ENCODE measurements around the gene CHSY1.

Gene CHSY1

DNA sequence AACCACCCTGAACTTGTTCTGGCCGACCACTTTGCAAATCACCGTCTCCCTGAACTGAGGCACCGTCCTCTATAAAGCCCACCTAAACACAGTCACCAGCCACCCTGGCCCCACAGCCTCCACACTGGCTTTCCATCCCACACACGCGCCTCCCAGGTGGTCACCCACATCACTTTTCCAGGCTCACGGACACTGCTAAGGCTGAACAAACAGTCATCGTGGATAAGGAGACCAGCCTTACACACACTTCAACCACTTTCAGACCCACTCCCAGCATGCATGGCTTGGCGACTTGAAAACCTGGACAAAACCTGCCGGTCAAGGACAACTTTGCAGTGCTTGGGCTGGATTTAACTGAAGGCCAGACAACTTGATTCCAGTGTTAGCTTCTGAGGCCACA, 8.4 kb downstream of the CHSY1 start:
- TF ChIP-seq, protein P1, sequence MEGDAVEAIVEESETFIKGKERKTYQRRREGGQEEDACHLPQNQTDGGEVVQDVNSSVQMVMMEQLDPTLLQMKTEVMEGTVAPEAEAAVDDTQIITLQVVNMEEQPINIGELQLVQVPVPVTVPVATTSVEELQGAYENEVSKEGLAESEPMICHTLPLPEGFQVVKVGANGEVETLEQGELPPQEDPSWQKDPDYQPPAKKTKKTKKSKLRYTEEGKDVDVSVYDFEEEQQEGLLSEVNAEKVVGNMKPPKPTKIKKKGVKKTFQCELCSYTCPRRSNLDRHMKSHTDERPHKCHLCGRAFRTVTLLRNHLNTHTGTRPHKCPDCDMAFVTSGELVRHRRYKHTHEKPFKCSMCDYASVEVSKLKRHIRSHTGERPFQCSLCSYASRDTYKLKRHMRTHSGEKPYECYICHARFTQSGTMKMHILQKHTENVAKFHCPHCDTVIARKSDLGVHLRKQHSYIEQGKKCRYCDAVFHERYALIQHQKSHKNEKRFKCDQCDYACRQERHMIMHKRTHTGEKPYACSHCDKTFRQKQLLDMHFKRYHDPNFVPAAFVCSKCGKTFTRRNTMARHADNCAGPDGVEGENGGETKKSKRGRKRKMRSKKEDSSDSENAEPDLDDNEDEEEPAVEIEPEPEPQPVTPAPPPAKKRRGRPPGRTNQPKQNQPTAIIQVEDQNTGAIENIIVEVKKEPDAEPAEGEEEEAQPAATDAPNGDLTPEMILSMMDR (conservative IDR thresholded peaks at IDR 0.05; ENCODE audit: low read length): no peak
- DNase-seq (ENCODE audit: low read depth): no peak
- no peak overlapping the region for H3K4me3 ChIP-seq (ENCODE audit: low read length)

DNA sequence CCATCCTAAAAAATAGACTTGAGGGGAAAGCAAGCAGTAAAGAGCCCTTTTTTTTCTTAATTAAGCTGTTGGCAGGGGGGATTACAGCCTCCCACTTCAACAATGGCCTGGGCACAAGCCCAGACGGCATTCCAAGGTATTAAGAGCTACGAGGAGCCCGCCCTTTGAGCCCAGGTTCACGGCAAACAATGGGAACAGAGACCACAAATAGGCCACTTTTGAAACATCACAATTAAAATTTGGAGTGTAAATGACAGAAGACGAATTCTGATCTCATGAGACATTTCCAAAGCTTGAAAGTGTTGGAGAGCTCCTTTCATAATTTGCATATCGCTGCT, 8.9 kb downstream of the CHSY1 start:
- TF ChIP-seq, protein P1 (conservative IDR thresholded peaks at IDR 0.05; ENCODE audit: low read length): no peak
- DNase-seq (ENCODE audit: low read depth): no peak
- no peak overlapping the region for H3K4me3 ChIP-seq (ENCODE audit: low read length)

DNA sequence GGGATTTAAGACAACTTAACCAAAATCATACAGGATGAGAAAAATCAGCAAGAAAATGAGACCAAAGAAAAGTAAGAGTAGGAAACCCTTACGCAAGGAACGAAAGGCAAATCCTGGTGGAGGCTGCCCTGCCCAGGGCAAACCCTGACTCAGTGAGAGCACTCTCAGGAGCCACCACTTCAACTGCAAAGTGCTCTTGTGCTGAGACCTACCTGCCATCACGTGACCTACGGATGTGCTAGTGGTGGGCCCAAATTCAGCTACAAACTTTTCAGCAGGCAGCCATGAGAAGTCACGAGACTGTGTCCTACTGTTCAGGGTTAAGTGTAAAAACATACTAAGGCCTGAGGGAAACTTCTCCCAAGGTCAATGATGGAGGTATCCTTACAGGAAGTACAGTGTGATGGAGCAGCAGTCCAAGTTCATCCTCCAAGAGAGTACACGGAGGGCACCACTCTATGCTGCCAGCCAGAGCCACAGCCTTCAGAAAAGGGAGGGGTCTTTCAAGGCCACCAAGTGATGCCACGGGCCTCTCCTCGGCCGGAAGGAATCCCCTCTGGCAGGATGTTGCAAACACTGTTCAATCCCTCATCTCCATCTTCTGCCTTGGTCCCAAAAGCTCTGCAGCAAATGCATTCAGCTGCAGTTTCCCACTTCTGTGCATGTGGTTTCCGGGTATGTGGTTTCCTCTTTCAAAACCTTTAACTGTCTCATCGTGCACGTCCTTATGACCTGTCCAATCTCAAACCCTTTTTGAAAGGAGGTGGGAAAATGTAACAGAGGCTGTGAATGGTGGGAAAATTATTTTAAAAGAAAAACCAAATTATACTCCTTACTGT, 9.5 kb downstream of the CHSY1 start:
- TF ChIP-seq, protein P1 (conservative IDR thresholded peaks at IDR 0.05; ENCODE audit: low read length): no peak

DNA sequence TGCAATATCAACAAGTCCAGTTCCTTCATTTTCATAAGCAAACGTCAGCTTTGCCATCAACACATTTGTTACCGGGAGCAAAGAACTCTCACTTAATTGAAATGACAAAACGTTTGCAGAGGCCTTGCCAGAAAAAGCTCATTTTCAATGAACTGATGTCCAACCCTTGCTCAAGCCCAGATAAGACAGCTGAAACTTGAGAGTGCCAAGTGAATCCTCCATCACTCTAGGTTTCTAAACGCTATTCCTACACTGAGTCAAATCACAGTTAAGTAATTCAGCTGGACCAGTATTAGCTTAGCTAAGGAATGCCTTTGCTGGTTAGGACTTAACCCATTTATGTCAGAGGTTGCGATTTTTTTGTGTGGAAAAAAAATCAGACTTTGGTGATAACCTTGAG, 11.5 kb downstream of the CHSY1 start:
- no peak overlapping the region for H3K4me3 ChIP-seq (ENCODE audit: low read length)
- peak; percentile 52 for DNase-seq (ENCODE audit: low read depth)
- TF ChIP-seq, protein P1 (conservative IDR thresholded peaks at IDR 0.05; ENCODE audit: low read length): no peak

More for the DNA sequence above, 9.5 kb downstream of the CHSY1 start:
- DNase-seq (ENCODE audit: low read depth): peak; percentile 61
- no peak overlapping the region for H3K4me3 ChIP-seq (ENCODE audit: low read length)

DNA sequence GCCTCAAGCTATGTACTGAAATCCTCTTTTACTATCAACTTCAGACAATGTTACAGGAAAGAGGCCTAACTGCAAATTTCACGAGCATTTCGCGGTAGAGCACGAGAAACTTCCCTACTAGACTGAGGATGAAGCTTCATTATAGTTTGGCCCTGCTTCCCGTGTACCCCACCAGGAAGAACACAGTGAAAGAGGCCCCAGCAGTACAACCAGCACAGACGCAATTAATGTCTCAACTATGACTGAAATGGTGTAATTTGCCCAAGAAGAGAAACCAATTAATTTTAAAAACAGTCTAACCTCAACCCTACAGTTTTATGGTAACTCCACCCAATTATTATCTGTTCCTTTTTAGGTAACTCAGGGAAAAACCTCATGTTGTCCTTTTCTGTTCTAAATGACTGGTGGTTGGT, 12.1 kb downstream of the CHSY1 start:
- TF ChIP-seq, protein P1 (conservative IDR thresholded peaks at IDR 0.05; ENCODE audit: low read length): no peak
- no peak overlapping the region for H3K4me3 ChIP-seq (ENCODE audit: low read length)
- no peak for DNase-seq (ENCODE audit: low read depth)

DNA sequence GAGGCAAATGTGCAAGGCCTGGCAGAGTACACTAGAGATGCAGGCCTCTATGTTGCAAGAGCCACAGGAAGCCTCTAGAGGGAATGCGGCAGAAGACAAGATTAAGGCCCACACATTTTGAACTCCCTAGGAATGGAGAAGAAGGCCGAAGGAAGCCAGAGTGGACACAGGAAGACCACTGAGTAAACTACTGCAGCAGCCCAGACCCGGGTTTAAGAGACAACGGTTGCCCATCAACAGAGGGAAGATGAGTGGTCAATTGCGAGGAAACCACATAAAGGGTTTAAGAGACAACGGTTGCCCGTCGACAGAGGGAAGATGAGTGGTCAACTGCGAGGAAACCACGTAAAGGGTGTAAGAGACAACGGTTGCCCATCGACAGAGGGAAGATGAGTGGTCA, 14.6 kb downstream of the CHSY1 start:
- no peak overlapping the region for H3K4me3 ChIP-seq (ENCODE audit: low read length)
- TF ChIP-seq, protein P1 (conservative IDR thresholded peaks at IDR 0.05; ENCODE audit: low read length): no peak
- DNase-seq (ENCODE audit: low read depth): no peak

DNA sequence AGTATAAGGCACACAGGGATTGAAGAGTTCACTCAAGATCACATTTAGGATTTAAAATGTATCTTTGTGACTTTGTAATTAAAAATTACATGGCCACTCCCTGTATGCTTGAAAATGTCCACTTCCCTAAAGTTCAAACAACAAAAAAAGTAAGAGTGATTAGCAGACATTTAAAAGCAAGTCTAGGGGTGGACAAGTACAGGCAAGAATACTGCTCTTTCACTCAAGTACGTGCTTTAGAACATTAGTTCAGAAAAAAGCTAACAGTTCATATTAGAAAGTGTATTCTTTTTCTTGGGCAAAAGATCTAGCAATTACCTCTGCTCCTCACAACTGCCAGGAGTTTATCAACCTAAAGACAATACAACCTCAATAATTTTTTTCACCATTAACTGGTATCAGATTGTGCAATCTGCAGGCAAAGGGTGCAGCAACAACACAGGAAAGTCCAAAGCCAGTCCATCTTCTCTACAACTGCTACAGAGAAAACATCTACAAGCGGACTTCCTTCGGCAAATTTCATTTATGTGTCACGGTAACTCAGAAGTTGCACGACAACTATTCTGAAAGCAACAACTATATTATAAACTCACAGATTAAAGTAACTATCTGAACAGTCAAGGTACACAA, 18.1 kb downstream of the CHSY1 start:
- DNase-seq (ENCODE audit: low read depth): no peak
- H3K4me3 ChIP-seq (ENCODE audit: low read length): no peak overlapping the region
- TF ChIP-seq, protein P1 (conservative IDR thresholded peaks at IDR 0.05; ENCODE audit: low read length): no peak
